ENCODE data around the gene C2orf81.
A peak's percentile ranks its signal among the peaks of the same experiment; 100 is the strongest.

Gene C2orf81

GRCh38 chr2:74391580-74392448, 29.6 kb downstream of the C2orf81 start:
- no peaks in the 10 kb centered on the region for H3K9me3 ChIP-seq (ENCODE audit: control insufficient read depth in 2 of 2, low read length in 2 of 2)
- no peaks in the 10 kb centered on the region for H3K36me3 ChIP-seq (ENCODE audit: control insufficient read depth in 2 of 2, insufficient read depth in 2 of 2, low read length in 2 of 2)
- H3K27me3 ChIP-seq (ENCODE audit: control insufficient read depth in 2 of 2, insufficient read depth in 2 of 2, low read length in 2 of 2), result no peaks in the 10 kb centered on the region
- H3K27ac ChIP-seq (ENCODE audit: low read depth in 2 of 2, low read length in 2 of 2), result peak overlapping the region; percentile 90 to 94
- peak overlapping the region; percentile 83 to 94 for H3K4me3 ChIP-seq (ENCODE audit: low read length in 2 of 2)
- H3K4me1 ChIP-seq (ENCODE audit: control insufficient read depth in 2 of 2, insufficient read depth in 2 of 2, low read length in 2 of 2), result peaks cover 21 to 23% of the 10 kb centered on the region in 2 donors
- H3K9ac ChIP-seq (ENCODE audit: low read depth in 1 of 2, low read length in 2 of 2), result peak overlapping the region; percentile 82 to 90

GRCh38 chr2:74391209-74391579, 30.2 kb downstream of the C2orf81 start:
- Histone ChIP-seq H3K9me3 (ENCODE audit: control insufficient read depth in 2 of 2, low read length in 2 of 2) (no peaks in the 10 kb centered on the region), H3K27ac (ENCODE audit: low read depth in 2 of 2, low read length in 2 of 2) (peak overlapping the region; percentile 90 to 94), H3K36me3 (ENCODE audit: control insufficient read depth in 2 of 2, insufficient read depth in 2 of 2, low read length in 2 of 2) (no peaks in the 10 kb centered on the region), H3K4me3 (ENCODE audit: low read length in 2 of 2) (peak overlapping the region; percentile 83 to 94), H3K4me1 (ENCODE audit: control insufficient read depth in 2 of 2, insufficient read depth in 2 of 2, low read length in 2 of 2) (peaks cover 21 to 23% of the 10 kb centered on the region in 2 donors), H3K9ac (ENCODE audit: low read depth in 1 of 2, low read length in 2 of 2) (peak overlapping the region; percentile 82 to 90), H3K27me3 (ENCODE audit: control insufficient read depth in 2 of 2, insufficient read depth in 2 of 2, low read length in 2 of 2) (no peaks in the 10 kb centered on the region)

- no peaks in the 10 kb centered on the region for H3K36me3 ChIP-seq (ENCODE audit: control insufficient read depth in 2 of 2, insufficient read depth in 2 of 2, low read length in 2 of 2)
- H3K27me3 ChIP-seq (ENCODE audit: control insufficient read depth in 2 of 2, insufficient read depth in 2 of 2, low read length in 2 of 2), result no peaks in the 10 kb centered on the region
- H3K4me3 ChIP-seq (ENCODE audit: low read length in 2 of 2), result peak overlapping the region; percentile 83 to 94
- H3K9me3 ChIP-seq (ENCODE audit: control insufficient read depth in 2 of 2, low read length in 2 of 2), result no peaks in the 10 kb centered on the region
- H3K27ac ChIP-seq (ENCODE audit: low read depth in 2 of 2, low read length in 2 of 2), result no peak overlapping the region
- H3K9ac ChIP-seq (ENCODE audit: low read depth in 1 of 2, low read length in 2 of 2), result peak overlapping the region in 1 of 2 donors; percentile 90
- H3K4me1 ChIP-seq (ENCODE audit: control insufficient read depth in 2 of 2, insufficient read depth in 2 of 2, low read length in 2 of 2), result peaks cover 21 to 23% of the 10 kb centered on the region in 2 donors
Measured at GRCh38 chr2:74390606-74391005, 30.8 kb downstream of the C2orf81 start.

- Histone ChIP-seq H3K4me3 (ENCODE audit: low read length in 2 of 2) (no peak overlapping the region), H3K9me3 (ENCODE audit: control insufficient read depth in 2 of 2, low read length in 2 of 2) (no peaks in the 10 kb centered on the region), H3K36me3 (ENCODE audit: control insufficient read depth in 2 of 2, insufficient read depth in 2 of 2, low read length in 2 of 2) (peaks cover 0 to 4% of the 10 kb centered on the region in 2 donors), H3K27ac (ENCODE audit: low read depth in 2 of 2, low read length in 2 of 2) (no peak overlapping the region), H3K27me3 (ENCODE audit: control insufficient read depth in 2 of 2, insufficient read depth in 2 of 2, low read length in 2 of 2) (no peaks in the 10 kb centered on the region), H3K4me1 (ENCODE audit: control insufficient read depth in 2 of 2, insufficient read depth in 2 of 2, low read length in 2 of 2) (peaks cover 19 to 23% of the 10 kb centered on the region in 2 donors), H3K9ac (ENCODE audit: low read depth in 1 of 2, low read length in 2 of 2) (no peak overlapping the region)
Measured at GRCh38 chr2:74387346-74387745, 34.1 kb downstream of the C2orf81 start.

GRCh38 chr2:74385396-74385795, 36.0 kb downstream of the C2orf81 start:
- Histone ChIP-seq H3K4me3 (ENCODE audit: low read length in 2 of 2) (no peak overlapping the region), H3K9me3 (ENCODE audit: control insufficient read depth in 2 of 2, low read length in 2 of 2) (no peaks in the 10 kb centered on the region), H3K36me3 (ENCODE audit: control insufficient read depth in 2 of 2, insufficient read depth in 2 of 2, low read length in 2 of 2) (peaks cover 0 to 4% of the 10 kb centered on the region in 2 donors), H3K4me1 (ENCODE audit: control insufficient read depth in 2 of 2, insufficient read depth in 2 of 2, low read length in 2 of 2) (peaks cover 6 to 12% of the 10 kb centered on the region in 2 donors), H3K27me3 (ENCODE audit: control insufficient read depth in 2 of 2, insufficient read depth in 2 of 2, low read length in 2 of 2) (no peaks in the 10 kb centered on the region), H3K9ac (ENCODE audit: low read depth in 1 of 2, low read length in 2 of 2) (no peak overlapping the region), H3K27ac (ENCODE audit: low read depth in 2 of 2, low read length in 2 of 2) (no peak overlapping the region)

- H3K4me3 ChIP-seq (ENCODE audit: low read length in 2 of 2), result no peak overlapping the region
- no peaks in the 10 kb centered on the region for H3K9me3 ChIP-seq (ENCODE audit: control insufficient read depth in 2 of 2, low read length in 2 of 2)
- peaks cover 0 to 7% of the 10 kb centered on the region in 2 donors for H3K4me1 ChIP-seq (ENCODE audit: control insufficient read depth in 2 of 2, insufficient read depth in 2 of 2, low read length in 2 of 2)
- no peak overlapping the region for H3K9ac ChIP-seq (ENCODE audit: low read depth in 1 of 2, low read length in 2 of 2)
- H3K27ac ChIP-seq (ENCODE audit: low read depth in 2 of 2, low read length in 2 of 2), result no peak overlapping the region
- H3K27me3 ChIP-seq (ENCODE audit: control insufficient read depth in 2 of 2, insufficient read depth in 2 of 2, low read length in 2 of 2), result no peaks in the 10 kb centered on the region
- peaks cover 0 to 4% of the 10 kb centered on the region in 2 donors for H3K36me3 ChIP-seq (ENCODE audit: control insufficient read depth in 2 of 2, insufficient read depth in 2 of 2, low read length in 2 of 2)
Measured at GRCh38 chr2:74384051-74384450, 37.4 kb downstream of the C2orf81 start.

- no peak overlapping the region for H3K9ac ChIP-seq (ENCODE audit: low read depth in 1 of 2, low read length in 2 of 2)
- no peak overlapping the region for H3K4me3 ChIP-seq (ENCODE audit: low read length in 2 of 2)
- H3K4me1 ChIP-seq (ENCODE audit: control insufficient read depth in 2 of 2, insufficient read depth in 2 of 2, low read length in 2 of 2), result peaks cover 0 to 7% of the 10 kb centered on the region in 2 donors
- H3K36me3 ChIP-seq (ENCODE audit: control insufficient read depth in 2 of 2, insufficient read depth in 2 of 2, low read length in 2 of 2), result peaks cover 0 to 4% of the 10 kb centered on the region in 2 donors
- H3K9me3 ChIP-seq (ENCODE audit: control insufficient read depth in 2 of 2, low read length in 2 of 2), result no peaks in the 10 kb centered on the region
- no peaks in the 10 kb centered on the region for H3K27me3 ChIP-seq (ENCODE audit: control insufficient read depth in 2 of 2, insufficient read depth in 2 of 2, low read length in 2 of 2)
- no peak overlapping the region for H3K27ac ChIP-seq (ENCODE audit: low read depth in 2 of 2, low read length in 2 of 2)
Measured at GRCh38 chr2:74383254-74383653, 38.2 kb downstream of the C2orf81 start.

GRCh38 chr2:74381751-74382150, 39.7 kb downstream of the C2orf81 start:
- peaks cover 10 to 16% of the 10 kb centered on the region in 2 donors for H3K36me3 ChIP-seq (ENCODE audit: control insufficient read depth in 2 of 2, insufficient read depth in 2 of 2, low read length in 2 of 2)
- no peaks in the 10 kb centered on the region for H3K27me3 ChIP-seq (ENCODE audit: control insufficient read depth in 2 of 2, insufficient read depth in 2 of 2, low read length in 2 of 2)
- no peak overlapping the region for H3K4me3 ChIP-seq (ENCODE audit: low read length in 2 of 2)
- H3K9ac ChIP-seq (ENCODE audit: low read depth in 1 of 2, low read length in 2 of 2), result no peak overlapping the region
- no peak overlapping the region for H3K27ac ChIP-seq (ENCODE audit: low read depth in 2 of 2, low read length in 2 of 2)
- no peaks in the 10 kb centered on the region for H3K9me3 ChIP-seq (ENCODE audit: control insufficient read depth in 2 of 2, low read length in 2 of 2)
- peaks cover 0 to 7% of the 10 kb centered on the region in 2 donors for H3K4me1 ChIP-seq (ENCODE audit: control insufficient read depth in 2 of 2, insufficient read depth in 2 of 2, low read length in 2 of 2)

- Histone ChIP-seq H3K27ac (ENCODE audit: low read depth in 2 of 2, low read length in 2 of 2) (no peak within 1 kb of the TSS), H3K9ac (ENCODE audit: low read depth in 1 of 2, low read length in 2 of 2) (no peak within 1 kb of the TSS), H3K4me3 (ENCODE audit: low read length in 2 of 2) (peak within 1 kb of the TSS; percentile 42 to 51), H3K4me1 (ENCODE audit: control insufficient read depth in 2 of 2, insufficient read depth in 2 of 2, low read length in 2 of 2) (peaks cover 0 to 7% of the 10 kb centered on the region in 2 donors), H3K9me3 (ENCODE audit: control insufficient read depth in 2 of 2, low read length in 2 of 2) (no peaks in the 10 kb centered on the region), H3K27me3 (ENCODE audit: control insufficient read depth in 2 of 2, insufficient read depth in 2 of 2, low read length in 2 of 2) (no peaks in the 10 kb centered on the region), H3K36me3 (ENCODE audit: control insufficient read depth in 2 of 2, insufficient read depth in 2 of 2, low read length in 2 of 2) (peaks cover 15 to 25% of the 10 kb centered on the region in 2 donors)
Measured at GRCh38 chr2:74379851-74380789, 41.3 kb downstream of the C2orf81 start, which contains the start of gene DCTN1. Gene DCTN1 (minus strand): TSS chr2:74380311. CDS start chr2:74380037, 274 bp downstream.
